RWPE2 (cell line): ENCODE measurements around the gene DENND5A.

Experiments used
- ATAC-seq: fragments of 200-7000 bp; cut with Tn5 transposase; 3 replicates; pipeline ENCODE4 v1.9.1; 2021; ENCODE audit warnings: low read depth
- DNase-seq: peaks from one replicate; pipeline ENCODE4 v3.0.0-alpha.2; 2020; ENCODE audit warnings: low spot score
- H3K27ac ChIP-seq: fragments of 450-650 bp; 2 replicates; pipeline ENCODE4 v1.5.1; 2017; ENCODE audit warnings: mild to moderate bottlenecking; ENCODE audit not compliant: poor library complexity, severe bottlenecking
- H3K27me3 ChIP-seq: fragments of 250-450 bp; sonication (Bioruptor Pico); 2 replicates; pipeline ENCODE4 v1.5.1; 2021; ENCODE audit warnings: mild to moderate bottlenecking, moderate library complexity; ENCODE audit not compliant: insufficient read depth, poor library complexity, severe bottlenecking
- H3K36me3 ChIP-seq: fragments of 250-450 bp; sonication (Bioruptor Pico); 2 replicates; pipeline ENCODE4 v1.5.1; 2020; ENCODE audit warnings: low read depth, mild to moderate bottlenecking, moderate library complexity
- H3K4me1 ChIP-seq: fragments of 250-450 bp; sonication (Bioruptor Pico); 2 replicates; pipeline ENCODE4 v1.5.1; 2021; ENCODE audit warnings: mild to moderate bottlenecking, moderate library complexity; ENCODE audit not compliant: insufficient read depth, poor library complexity, severe bottlenecking
- H3K4me3 ChIP-seq: fragments of 250-450 bp; sonication (Bioruptor Pico); 2 replicates; pipeline ENCODE4 v1.5.1; 2021; ENCODE audit warnings: mild to moderate bottlenecking, moderate library complexity; ENCODE audit not compliant: severe bottlenecking
- H3K9me3 ChIP-seq: fragments of 250-450 bp; sonication (Bioruptor Pico); 2 replicates; pipeline ENCODE4 v1.5.1; 2021; ENCODE audit warnings: mild to moderate bottlenecking, moderate library complexity; ENCODE audit not compliant: severe bottlenecking
- CTCF ChIP-seq: fragments of 450-650 bp; IDR thresholded peaks from one replicate; pipeline ENCODE4 v1.5.1; 2017; ENCODE audit warnings: mild to moderate bottlenecking, moderate library complexity; ENCODE audit not compliant: poor library complexity, severe bottlenecking

DENND5A gene

GRCh38 chr11:9155930-9156329 lies 109.2 kb downstream of the DENND5A start:
- Histone ChIP-seq H3K4me3 (no peak overlapping the region), H3K27ac (no peak overlapping the region), H3K27me3 (no peaks in the 10 kb centered on the region), H3K9me3 (no peaks in the 10 kb centered on the region), H3K36me3 (peaks cover 28% of the 10 kb centered on the region), H3K4me1 (peaks cover 13% of the 10 kb centered on the region)
- no peak for ATAC-seq
- DNase-seq: no peak
- no peak for TF ChIP-seq CTCF

DNA sequence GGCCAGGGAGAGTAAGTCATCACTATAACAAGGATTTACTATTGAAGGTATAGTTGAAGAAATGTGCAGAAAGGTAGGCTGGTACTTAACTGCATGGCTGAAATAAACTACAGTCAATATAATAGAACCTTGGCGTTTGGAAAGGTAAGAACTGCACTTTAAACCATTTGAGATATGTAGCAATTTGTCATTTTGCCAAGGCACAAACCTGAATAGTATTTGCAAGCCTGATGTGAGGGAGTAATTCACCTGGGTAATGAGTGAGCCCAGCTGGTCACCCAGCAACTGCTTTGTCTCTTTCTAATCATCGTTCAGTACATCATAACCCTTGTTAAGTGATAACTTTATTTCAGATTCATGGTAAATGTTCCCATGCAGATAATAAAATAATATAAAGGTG lies 111.5 kb downstream of the DENND5A start:
- no peak for TF ChIP-seq CTCF
- DNase-seq: no peak
- H3K27me3 ChIP-seq: no peaks in the 10 kb centered on the region
- H3K36me3 ChIP-seq: peaks cover 28% of the 10 kb centered on the region
- H3K9me3 ChIP-seq: no peaks in the 10 kb centered on the region
- H3K4me3 ChIP-seq: no peak overlapping the region
- no peak overlapping the region for H3K27ac ChIP-seq
- ATAC-seq: no peak
- H3K4me1 ChIP-seq: no peaks in the 10 kb centered on the region

- Histone ChIP-seq H3K9me3 (no peaks in the 10 kb centered on the region), H3K4me1 (no peaks in the 10 kb centered on the region), H3K4me3 (no peak overlapping the region), H3K27me3 (no peaks in the 10 kb centered on the region), H3K27ac (no peak overlapping the region), H3K36me3 (peaks cover 31% of the 10 kb centered on the region)
- DNase-seq: no peak
- no peak for ATAC-seq
- TF ChIP-seq CTCF: no peak
Observed at GRCh38 chr11:9151631-9152030, 113.5 kb downstream of the DENND5A start.

DNA sequence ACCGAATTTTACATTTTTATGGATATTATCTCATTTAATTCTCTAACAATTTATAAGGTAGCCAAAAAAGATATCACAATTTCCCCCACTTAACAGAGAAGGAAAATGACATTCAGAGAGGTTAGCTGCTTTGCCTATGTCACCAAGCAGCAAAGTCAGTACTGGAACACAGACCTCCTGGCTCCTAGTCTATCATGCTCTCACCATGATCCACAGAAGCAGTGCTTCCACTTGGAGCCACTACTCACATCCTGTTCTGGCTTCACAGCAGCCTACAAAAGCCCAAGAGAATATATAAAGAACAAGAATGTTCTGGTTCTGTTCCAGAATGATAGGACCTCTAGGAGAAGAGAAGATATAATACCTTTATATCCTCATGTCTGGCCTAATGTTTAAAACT lies 114.2 kb downstream of the DENND5A start:
- no peaks in the 10 kb centered on the region for H3K27me3 ChIP-seq
- peaks cover 32% of the 10 kb centered on the region for H3K36me3 ChIP-seq
- ATAC-seq (no peak), DNase-seq (no peak)
- H3K4me1 ChIP-seq: no peaks in the 10 kb centered on the region
- H3K27ac ChIP-seq: no peak overlapping the region
- no peak for TF ChIP-seq CTCF
- H3K4me3 ChIP-seq: no peak overlapping the region
- H3K9me3 ChIP-seq: no peaks in the 10 kb centered on the region

- ATAC-seq (peak; percentile 62; the same call in 2 of the 3 replicates), DNase-seq (no peak)
- no peak for TF ChIP-seq CTCF
- H3K4me1 ChIP-seq: no peaks in the 10 kb centered on the region
- peaks cover 32% of the 10 kb centered on the region for H3K36me3 ChIP-seq
- H3K4me3 ChIP-seq: no peak overlapping the region
- no peaks in the 10 kb centered on the region for H3K27me3 ChIP-seq
- no peak overlapping the region for H3K27ac ChIP-seq
- H3K9me3 ChIP-seq: no peaks in the 10 kb centered on the region
Observed at GRCh38 chr11:9150501-9150900, 114.6 kb downstream of the DENND5A start.
